Frontal cortex (tissue), 4 donors: Measurements from ENCODE around the gene TK2. TPM values are rescaled to one million over a fixed set of nuclear protein-coding genes. Genes with fewer than 3 reads are reported as not detected.
"Not testable (repeated sequence)": the region's sequence is repeated elsewhere in the genome, so short reads cannot be mapped to it uniquely, and the experiment has no call there.

Source experiments
- DNase-seq, 2 donors: peaks; one replicate each; pipeline ENCODE4 v3.0.0; 2012; ENCODE audit warnings: low spot score in 2 of 2
- FAIRE-seq: peaks from 2 replicates; lab custom pipeline; 2012; peaks lifted over from hg19 to GRCh38; lab: Jason Lieb, UNC
- total RNA-seq: library from RNA; depleted of rRNA; stranded (reverse); fragments of >200 nt; gene quantifications from one replicate; pipeline ENCODE4 v1.2.3, GENCODE V29; 2014
- donor health status: control.
- donor health status: control.
- donor health status: control.

Gene TK2
- total RNA-seq, 1 donor from 2014 or later = 20.0 TPM

DNA sequence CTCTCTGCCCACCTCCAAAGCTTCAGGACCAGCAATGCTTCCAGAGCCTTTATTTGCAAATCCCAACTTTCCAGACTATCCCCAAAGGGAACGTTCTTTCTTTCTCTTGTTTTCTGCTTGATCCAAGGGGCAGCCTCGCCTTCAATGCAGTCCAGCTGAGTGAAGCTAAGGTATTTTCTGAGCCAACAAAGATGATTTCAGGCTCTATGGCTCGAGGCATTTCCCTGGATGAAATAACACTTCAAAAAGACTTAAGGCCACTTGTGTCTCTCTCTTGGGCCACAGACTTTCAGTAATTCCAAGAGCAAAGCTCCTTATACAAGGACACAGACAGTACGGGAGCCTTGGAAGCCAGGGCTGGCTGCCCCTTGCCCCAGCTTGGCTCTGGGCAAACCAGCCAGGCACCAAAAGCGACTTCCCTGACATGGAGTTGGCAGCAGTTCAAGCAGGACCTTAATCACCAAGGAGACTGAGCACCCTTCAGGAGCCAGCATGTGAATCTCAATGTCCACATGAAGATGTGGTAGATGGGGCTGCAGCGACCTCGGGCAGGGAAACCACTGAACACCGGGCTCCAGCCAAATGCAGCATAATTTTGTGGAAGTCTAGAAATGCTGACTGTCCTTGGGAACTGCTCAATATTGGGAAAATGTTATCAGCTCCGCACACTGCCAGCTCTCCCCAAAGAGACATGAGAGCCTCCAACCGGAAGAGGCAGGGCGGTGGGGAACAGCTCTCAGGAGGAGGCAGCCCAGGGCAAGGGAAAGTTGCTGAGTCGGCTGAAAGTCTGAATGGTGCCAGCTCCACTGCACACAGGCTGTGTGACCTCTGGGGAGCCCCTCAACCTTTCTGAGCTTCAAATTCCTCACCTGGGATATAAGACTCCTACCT lies 39.0 kb downstream of the TK2 start:
- FAIRE-seq (no peak), DNase-seq (no peak)

DNA sequence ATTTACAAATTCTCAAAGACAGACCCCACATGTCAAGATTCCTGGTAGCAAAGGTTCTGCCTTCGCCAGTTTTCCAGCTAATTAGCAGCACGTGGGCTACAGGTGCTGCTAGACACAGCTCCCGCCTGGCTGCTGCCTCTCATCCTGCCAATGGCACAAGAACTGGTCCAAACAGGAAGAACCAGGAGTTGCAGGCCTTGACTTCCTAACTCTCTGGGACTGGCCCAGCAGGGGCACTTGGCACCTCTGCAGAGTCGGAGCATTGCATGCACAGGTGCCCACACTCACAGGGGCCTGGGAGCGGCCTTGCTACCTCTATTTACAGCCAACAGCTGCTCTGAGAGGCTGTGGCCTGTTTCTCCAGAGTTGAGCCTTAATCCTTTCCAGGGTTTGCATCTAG lies 39.6 kb downstream of the TK2 start:
- no peak for FAIRE-seq
- DNase-seq = no peak

DNA sequence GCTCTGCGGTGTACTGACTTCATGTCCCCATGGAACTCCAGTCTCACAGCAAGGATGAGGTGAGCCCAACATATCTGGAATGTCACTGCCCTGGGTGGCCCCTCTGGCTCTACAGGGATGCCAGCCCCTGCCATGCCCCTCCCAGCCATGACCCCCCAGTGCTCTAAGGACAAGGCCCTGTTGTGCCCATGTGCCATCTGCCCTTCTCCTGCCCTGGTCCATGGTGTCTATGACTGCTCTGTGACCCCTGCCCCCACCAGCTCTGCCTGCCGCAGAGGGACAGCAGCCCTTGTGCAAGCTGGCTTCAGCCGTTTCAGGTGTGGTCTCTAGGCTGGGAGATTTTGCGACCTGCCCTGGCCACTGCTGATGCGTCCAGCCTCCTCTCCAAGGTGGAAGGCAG lies 40.3 kb downstream of the TK2 start:
- DNase-seq (no peak), FAIRE-seq (no peak)

DNA sequence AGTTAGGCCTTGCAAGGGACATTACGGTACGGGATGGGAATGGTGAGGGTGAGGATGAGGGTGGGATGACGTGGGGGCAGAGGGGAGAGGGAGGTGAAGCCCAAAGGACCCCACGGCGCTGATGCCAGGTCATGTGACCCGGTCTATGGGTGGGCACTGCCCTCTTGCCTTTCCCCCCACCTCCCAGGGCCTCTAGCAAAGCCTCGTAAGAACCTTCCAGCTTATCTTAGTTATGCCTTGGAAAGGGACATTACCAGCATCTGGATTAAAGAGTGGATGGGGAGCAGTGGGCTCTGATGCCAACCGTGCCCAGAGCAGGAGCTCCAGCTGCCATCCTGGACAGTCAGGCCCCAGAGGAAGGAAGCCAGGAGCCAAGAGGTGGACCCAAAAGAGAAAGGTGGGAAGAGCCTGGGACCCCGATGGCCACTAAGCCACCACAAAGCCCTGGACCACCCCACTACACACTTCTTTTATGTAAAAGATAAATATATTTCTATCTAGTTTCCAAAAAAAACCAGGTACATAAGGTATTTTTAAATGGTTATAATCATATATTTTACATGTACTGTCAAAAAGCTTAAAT lies 40.9 kb downstream of the TK2 start:
- no peak for DNase-seq
- no peak for FAIRE-seq

DNA sequence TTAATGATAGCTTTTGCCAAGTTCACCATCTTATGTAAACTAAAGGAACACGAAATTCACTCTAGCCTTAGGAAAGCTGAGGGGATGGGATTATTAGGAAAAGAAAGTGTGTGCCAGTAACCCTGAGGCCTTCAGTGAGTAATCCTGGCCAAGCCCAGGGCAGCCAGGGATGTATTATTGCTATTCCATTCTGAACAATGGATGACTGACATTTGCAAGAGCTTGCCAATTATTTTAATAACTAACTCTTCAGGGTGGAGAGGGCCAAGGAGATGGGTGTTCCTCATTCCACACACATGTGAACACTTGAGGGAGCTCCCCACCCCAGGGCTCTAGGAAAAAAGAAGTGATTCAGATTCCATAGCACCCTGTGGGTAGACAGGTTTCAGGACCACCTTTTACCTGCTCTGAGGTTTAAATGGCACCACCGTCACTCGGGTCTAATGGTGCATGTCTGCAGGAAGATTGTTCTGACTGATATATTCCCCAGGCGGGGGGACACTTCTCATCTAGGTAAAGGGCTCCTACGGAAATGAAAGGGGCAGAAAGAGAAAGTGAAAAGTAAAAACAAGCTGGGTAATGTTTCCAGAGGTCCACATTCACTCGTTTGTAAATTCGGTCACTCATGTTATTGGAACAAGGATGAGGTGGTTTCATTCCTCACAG lies 41.5 kb downstream of the TK2 start:
- no peak for DNase-seq
- FAIRE-seq = no peak

DNA sequence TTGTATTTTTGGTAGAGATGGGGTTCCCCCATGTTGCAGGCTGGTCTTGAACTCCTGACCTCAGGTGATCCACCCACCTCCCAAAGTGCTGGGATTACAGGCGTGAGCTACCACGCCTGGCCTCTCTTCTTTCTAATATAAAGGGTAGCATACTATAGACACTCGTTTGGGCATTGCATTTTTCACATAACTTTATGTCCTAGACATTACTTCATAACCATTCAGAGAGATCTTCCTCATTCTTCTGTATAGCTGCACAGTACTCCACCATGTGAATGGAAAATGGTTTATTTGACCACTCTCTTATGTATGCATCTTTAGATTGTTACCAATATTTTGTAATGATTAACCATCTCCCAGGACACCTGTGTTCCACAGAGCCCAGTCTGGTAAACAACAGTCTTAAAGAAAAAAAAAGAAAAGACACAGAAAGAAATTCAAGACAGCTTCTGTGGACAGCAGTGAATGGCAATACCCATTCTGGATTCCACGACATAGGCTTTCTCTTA lies 42.1 kb downstream of the TK2 start:
- DNase-seq = no peak

DNA sequence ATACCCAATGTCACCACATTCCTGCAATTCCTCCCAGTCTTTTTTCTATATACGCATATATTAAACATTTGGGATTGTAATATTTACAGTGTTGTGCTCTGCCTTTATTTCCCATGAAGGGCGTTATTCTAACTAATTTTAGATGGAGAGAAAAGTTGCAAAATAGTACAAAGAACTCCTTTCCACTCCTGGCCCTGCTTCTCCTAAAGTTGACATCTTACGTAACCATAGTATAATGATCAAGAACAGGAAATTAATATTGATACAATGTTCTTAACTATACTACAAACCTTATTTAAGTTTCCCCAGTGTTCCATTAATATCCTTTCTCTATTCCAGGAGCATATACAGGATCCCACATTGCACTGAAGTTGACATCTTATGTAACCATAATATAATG lies 46.3 kb downstream of the TK2 start:
- no peak for DNase-seq
- no peak for FAIRE-seq

More for the DNA sequence above, 42.1 kb downstream of the TK2 start:
- no peak for FAIRE-seq

DNA sequence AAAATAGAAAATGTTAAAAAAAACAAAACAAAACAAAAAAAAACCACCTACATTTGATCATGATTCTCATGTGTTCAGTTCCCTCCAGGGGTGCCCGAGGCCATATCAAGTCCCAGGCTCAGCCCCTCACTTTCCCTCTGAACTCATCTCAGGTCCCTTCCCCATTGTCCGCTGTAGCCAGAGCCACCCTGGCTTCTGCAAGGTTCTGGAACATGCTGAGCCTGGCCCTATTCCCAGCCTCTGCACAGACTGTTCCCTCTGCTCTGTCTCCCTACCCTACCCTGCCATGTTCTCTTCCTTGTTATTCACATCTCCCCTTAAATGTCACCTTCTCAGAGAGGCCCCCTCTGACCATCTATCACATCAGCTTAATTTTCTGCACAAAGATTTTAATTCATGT lies 46.9 kb downstream of the TK2 start:
- DNase-seq (no peak), FAIRE-seq (no peak)

DNA sequence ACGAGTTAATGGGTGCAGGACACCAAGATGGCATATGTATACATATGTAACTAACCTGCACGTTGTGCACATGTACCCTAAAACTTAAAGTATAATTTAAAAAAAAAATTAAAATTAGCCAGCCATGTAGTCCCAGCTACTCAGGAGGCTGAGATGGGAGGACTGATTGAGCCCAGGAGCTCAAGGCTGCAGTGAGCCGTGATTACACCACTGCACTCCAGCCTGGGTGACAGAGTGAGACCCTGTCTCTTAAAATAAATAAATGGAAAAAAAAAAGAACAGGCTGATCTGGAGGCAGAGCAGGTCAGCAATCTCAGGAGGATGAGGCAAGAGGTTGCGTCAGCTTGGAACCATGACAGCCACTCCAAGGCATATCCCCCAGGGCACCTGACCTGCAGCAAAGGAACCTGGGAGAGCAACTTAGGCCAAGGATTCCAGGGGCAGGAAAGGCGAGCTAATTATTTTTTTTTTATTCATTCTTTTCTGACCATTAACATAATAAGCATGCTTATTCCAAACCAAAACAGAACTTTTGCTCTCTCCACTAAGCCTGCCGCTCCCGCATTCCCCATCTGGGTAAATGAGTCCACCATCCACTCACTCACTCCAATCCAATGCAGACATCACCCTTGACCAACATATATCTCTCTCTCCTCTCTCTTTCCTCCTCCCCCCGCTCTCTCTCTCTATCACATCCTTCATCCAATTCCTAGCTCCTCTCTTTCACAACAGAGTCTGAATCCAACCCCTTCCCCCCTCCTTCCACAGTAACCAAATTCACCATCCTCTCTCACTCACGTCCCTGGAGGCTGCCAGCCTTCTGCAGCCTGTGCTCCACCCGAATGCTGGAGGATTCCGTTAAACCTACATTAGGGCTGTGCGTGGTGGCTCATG lies 47.7 kb downstream of the TK2 start:
- no peak for FAIRE-seq

DNA sequence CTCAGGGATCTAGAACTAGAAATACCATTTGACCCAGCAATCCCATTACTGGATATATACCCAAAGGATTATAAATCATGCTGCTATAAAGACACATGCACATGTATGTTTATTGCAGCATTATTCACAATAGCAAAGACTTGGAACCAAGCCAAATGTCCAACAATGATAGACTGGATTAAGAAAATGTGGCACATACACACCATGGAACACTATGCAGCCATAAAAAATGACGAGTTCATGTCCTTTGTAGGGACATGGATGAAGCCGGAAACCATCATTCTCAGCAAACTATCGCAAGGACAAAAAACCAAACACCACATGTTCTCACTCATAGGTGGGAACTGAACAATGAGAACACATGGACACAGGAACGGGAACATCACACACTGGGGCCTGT lies 48.4 kb downstream of the TK2 start:
- not testable (repeated sequence) for FAIRE-seq, DNase-seq

More for the DNA sequence above, 47.7 kb downstream of the TK2 start:
- DNase-seq = no peak

DNA sequence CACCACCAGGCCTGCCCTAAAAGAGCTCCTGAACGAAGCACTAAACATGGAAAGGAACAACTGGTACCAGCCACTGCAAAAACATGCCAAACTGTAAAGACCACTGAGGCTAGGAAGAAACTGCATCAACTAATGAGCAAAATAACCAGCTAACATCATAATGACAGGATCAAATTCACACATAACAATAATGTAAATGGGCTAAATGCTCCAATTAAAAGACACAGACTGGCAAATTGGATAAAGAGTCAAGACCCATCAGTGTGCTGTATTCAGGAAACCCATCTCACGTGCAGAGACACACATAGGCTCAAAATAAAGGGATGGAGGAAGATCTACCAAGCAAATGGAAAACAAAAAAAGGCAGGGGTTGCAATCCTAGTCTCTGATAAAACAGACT lies 52.0 kb downstream of the TK2 start:
- FAIRE-seq = not testable (repeated sequence)

DNA sequence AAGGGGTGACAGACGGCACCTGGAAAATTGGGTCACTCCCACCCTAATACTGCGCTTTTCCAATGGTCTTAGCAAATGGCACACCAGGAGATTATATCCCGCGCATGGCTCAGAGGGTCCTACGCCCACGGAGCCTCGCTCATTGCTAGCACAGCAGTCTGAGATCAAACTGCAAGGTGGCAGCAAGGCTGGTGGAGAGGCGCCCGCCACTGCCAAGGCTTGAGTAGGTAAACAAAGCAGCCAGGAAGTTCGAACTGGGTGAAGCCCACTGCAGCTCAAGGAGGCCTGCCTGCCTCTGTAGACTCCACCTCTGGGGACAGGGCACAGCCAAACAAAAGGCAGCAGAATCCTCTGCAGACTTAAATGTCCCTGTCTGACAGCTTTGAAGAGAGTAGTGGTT lies 53.7 kb downstream of the TK2 start:
- not testable (repeated sequence) for FAIRE-seq, DNase-seq

More for the DNA sequence above, 52.0 kb downstream of the TK2 start:
- DNase-seq = not testable (repeated sequence)

DNA sequence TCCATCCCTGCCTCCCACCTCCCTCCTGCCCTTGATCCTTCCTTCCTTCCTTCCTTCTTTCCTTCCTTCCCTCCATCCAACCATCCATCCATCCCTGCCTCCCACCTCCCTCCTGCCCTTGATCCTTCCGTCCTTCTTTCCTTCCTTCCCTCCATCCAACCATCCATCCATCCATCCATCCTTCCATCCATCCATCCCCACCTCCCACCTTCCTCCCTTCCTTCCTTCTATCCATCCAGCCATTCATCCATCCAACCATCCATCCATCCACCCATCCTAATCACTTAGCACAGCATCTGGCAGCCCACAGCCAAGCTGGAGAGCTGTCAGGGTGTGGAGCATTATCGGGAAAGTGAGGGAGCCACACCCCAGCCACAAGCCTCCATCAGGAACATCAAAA lies 54.5 kb downstream of the TK2 start:
- no peak for FAIRE-seq
- DNase-seq = no peak

DNA sequence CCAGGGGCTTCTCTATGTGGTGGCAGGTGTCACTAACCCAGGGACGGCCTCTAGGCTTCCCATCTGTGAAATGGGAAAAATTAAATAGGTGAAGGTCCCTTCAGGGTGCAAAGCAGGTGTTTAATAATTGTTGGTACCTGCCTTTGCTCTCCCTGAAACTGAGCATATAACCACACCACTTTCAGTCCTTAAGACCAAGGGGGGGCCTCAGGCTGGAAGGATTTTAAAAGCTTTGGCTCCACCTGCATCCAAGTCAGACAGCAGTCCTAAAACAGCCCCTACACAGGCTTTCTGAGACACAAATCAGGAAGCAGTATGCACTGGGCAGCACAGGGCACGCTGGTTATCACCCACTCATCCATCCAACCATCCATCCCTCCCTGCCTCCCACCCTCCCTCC lies 55.0 kb downstream of the TK2 start:
- DNase-seq (no peak), FAIRE-seq (no peak)

DNA sequence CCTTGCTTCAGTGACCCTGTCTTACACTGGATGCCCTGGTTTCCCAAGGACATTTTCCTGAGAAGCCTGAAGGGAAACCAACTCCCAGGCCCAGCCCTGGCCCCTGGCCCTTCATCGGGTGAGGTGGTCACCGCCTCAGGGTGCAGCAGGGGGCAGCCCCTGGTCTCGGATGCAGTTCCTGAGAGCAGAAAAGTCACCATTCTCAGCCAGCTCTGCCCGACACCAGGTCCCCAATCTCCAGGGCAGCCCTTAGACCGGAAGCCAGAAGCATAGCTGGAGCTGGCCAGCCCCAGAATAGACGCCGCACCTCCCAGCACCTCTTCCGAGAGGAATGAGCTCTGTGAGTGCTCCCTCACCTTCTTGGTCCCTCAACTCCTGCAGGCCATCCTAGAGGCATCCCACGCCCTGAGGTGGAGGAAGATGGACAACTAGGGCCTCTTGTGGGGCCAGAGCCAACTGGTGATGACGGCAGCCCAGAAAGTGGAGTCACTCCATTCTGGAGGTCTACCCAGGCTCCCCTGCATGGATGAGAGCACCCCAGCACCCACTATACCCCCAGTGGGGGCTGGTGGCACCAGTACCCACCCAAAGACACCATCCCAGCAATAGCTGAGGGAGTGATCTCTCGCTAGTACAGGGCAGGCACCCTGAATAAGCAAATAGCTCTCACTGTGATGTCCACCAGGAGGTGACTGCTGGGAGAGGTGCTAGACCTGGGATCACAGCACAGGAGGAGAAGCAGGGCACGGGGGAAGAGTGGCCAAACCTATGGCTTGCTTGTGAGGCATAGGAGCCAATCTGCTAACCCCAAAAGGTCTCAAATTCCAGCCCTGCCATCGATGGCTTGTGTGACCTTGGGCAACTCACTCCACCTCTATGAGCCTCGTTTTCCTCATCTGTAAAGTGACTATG lies 56.2 kb downstream of the TK2 start:
- no peak for FAIRE-seq

DNA sequence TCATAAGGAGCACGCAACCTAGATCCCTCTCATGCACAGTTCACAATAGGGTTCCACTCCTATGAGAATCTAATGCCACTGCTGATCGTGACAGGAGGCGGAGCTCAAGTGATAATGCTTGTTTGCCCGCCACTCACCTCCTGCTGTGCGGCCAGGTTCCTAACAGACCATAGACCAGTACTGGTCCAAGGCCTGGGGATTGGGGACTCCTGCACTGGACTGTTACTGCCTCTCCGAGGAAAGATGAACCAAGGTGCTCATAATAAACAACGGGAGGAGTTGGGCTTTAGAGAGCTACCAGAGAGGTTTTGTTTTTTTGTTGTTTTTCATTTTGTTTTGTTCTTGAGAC lies 58.2 kb downstream of the TK2 start:
- DNase-seq (no peak), FAIRE-seq (no peak)

More for the DNA sequence above, 56.2 kb downstream of the TK2 start:
- DNase-seq = no peak

DNA sequence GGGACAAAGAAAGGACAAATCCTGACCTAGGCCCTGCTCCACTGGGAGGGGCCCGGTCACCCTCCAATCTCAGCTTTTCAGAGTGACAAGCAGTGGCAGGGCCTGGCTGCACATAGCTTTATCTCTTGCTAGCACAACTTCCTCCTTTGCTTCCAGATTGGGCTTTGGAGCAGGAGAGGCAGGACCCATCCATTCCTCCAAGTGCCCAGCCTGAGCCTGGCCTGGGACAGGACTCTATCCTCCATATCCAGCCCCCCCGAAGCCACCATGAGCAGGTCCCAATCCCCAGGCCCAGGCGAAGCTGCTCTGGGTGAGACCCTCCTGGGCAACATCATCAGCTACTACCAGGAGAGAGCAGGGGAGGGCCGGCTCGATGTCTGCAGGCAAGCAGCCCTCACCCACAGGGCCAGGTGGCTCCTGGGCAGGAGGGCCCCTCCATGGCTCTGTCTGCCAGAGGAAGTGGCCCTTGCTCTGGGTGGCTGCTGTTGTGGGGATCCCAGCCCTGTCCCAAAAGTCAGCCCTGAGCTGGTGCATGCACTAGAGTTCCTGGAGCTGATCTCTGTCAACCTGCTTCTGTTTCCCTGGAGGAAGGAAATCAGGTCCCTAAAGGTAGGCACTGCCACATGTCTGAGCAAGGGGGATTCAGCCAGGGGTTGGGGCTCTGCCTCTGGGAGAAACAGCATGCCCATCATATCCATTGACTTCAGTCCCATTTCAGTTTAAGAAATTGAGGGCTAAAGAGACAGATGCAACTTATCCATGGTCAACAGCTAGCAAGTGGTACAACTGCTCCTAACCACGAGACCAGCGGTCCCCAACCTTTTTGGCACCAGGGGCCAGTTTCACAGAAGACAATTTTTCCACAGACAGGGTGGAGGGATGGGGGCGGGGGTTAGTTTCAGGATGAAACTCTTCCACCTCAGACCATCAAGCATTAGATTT lies 58.9 kb downstream of the TK2 start:
- no peak for DNase-seq
- FAIRE-seq = no peak

DNA sequence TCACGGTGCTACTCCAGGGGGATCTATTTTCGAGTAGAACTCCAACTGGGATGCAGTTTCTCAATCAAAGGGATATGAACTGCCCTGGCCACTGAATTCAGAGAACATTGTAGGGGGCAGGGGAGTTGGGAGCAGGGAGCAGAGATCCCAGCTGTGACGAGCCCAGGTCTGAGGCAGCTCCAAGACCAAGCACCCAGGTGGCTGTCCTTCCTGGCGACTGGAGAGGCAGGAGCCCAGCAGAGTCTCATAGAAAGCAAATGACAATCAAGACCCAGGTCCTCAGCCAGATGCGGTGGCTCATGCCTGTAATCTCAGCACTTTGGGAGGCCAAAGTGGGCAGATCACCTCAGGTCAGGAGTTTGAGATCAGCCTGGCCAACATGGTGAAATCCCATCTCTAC lies 60.1 kb downstream of the TK2 start:
- no peak for FAIRE-seq
- DNase-seq = no peak
